A673 (cell line): ENCODE measurements around the gene PRDM1. TPM values are rescaled to one million over a fixed set of nuclear protein-coding genes. Genes with fewer than 3 reads are reported as not detected.

ENCODE experiments used
- BruUV-seq: library from RNA; stranded (reverse); fragments of 400-500 nt; replicated peaks from 2 replicates; lab custom pipeline; 2021; lab: Mats Ljungman, UMichigan
- CTCF ChIA-PET: fragments of 300-600 bp; sonication (Branson Sonifier 250); formaldehyde crosslinking; loops from one replicate; lab custom pipeline; 2022; ENCODE audit warnings: antibody characterized with exemption; lab: Charles Lee
- POLR2A ChIA-PET: fragments of 300-600 bp; sonication (Branson Sonifier 250); formaldehyde crosslinking; loops from one replicate; lab custom pipeline; 2022; ENCODE audit warnings: antibody characterized with exemption; ENCODE audit not compliant: low non-redundant PET; lab: Charles Lee
- DNase-seq: peaks from one replicate; pipeline ENCODE4 v3.0.0-alpha.2; 2015; ENCODE audit warnings: low spot score
- H3K27ac ChIP-seq: fragments of 200-600 bp; sonication (generic); 2 replicates; pipeline ENCODE4 v1.5.1; 2016; ENCODE audit warnings: mixed run types, low read depth, mild to moderate bottlenecking, mixed read lengths, antibody characterized with exemption, low read length; ENCODE audit not compliant: poor library complexity, severe bottlenecking
- H3K27me3 ChIP-seq: fragments of 200-600 bp; sonication (generic); replicated peaks from 2 replicates; pipeline ENCODE4 v1.6.1; 2017; ENCODE audit warnings: mixed run types, low read depth, mild to moderate bottlenecking, mixed read lengths, antibody characterized with exemption, low read length; ENCODE audit not compliant: insufficient read depth, poor library complexity
- H3K36me3 ChIP-seq: fragments of 200-600 bp; sonication (generic); 2 replicates; pipeline ENCODE4 v1.6.1; 2016; ENCODE audit warnings: mixed run types, mild to moderate bottlenecking, mixed read lengths, antibody characterized with exemption, low read length; ENCODE audit not compliant: insufficient read depth, poor library complexity, severe bottlenecking
- H3K4me1 ChIP-seq: fragments of 200-600 bp; sonication (generic); 2 replicates; pipeline ENCODE4 v1.6.1; 2017; ENCODE audit warnings: mixed run types, mild to moderate bottlenecking, mixed read lengths, antibody characterized with exemption, low read length; ENCODE audit not compliant: insufficient read depth, poor library complexity, severe bottlenecking
- H3K4me3 ChIP-seq: fragments of 200-600 bp; sonication (generic); 2 replicates; pipeline ENCODE4 v1.5.1; 2016; ENCODE audit warnings: low read depth, mixed run types, mild to moderate bottlenecking, mixed read lengths, low read length; ENCODE audit not compliant: poor library complexity, severe bottlenecking
- H3K9me3 ChIP-seq: fragments of 200-600 bp; sonication (generic); 2 replicates; pipeline ENCODE4 v1.6.1; 2016; ENCODE audit warnings: mixed run types, low read depth, mild to moderate bottlenecking, mixed read lengths, antibody characterized with exemption, low read length; ENCODE audit not compliant: poor library complexity, severe bottlenecking
- CTCF ChIP-seq: fragments of 300-800, 200-600 bp; sonication (generic); conservative IDR thresholded peaks from 2 replicates; pipeline ENCODE4 v1.5.1; 2017; ENCODE audit warnings: low read depth, mild to moderate bottlenecking, antibody characterized with exemption, low read length, moderate library complexity, mixed read lengths
- EZH2 ChIP-seq: fragments of 200-600 bp; sonication (generic); IDR thresholded peaks from 2 replicates; pipeline ENCODE4 v1.6.1; 2017; ENCODE audit warnings: borderline replicate concordance, low read depth, mild to moderate bottlenecking, mixed read lengths, antibody characterized with exemption, low read length; ENCODE audit not compliant: poor library complexity, severe bottlenecking
- intact Hi-C: fragments of 100-400 bp; cut with micrococcal nuclease; formaldehyde crosslinking; loops from one replicate; pipeline ENCODE4 v1.10.0; 2022; ENCODE audit not compliant: unreplicated experiment
- total RNA-seq: library from RNA; stranded (reverse); gene quantifications from 2 replicates; pipeline ENCODE4 v1.2.3, GENCODE V29; 2021

PRDM1 gene
- total RNA-seq, 1 experiment from 2014 or later: not detected

DNA sequence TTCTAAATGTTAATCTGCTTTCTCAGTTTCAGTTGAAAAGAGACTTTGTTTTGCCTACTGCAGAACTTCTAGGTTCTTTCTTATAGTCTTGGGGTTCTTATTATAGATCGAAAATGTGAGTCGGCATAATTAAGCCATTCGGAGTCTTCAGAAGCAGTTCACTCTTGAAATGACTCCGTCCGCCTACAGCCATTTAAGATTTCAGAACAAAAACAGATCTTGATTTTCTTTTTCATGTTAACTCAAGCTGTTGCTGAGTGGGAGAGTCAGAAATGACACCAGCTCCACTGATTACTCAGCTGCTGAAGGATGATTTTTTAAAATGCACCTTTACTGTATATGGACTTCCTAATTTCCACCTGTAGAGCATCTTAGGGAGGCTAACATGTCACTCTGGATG lies 15.9 kb downstream of the PRDM1 start:
- intact Hi-C loops: no loop called here
- H3K27ac ChIP-seq: no peak overlapping the region
- no TSS peak for BruUV-seq
- H3K4me1 ChIP-seq: peaks cover 8% of the 10 kb centered on the region
- H3K4me3 ChIP-seq: no peak overlapping the region
- DNase-seq: no peak
- no peak for TF ChIP-seq CTCF
- TF ChIP-seq EZH2: no peak
- POLR2A ChIA-PET: no interaction called here
- no peaks in the 10 kb centered on the region for H3K9me3 ChIP-seq
- CTCF ChIA-PET: no interaction called here
- no peaks in the 10 kb centered on the region for H3K27me3 ChIP-seq
- H3K36me3 ChIP-seq: no peaks in the 10 kb centered on the region

DNA sequence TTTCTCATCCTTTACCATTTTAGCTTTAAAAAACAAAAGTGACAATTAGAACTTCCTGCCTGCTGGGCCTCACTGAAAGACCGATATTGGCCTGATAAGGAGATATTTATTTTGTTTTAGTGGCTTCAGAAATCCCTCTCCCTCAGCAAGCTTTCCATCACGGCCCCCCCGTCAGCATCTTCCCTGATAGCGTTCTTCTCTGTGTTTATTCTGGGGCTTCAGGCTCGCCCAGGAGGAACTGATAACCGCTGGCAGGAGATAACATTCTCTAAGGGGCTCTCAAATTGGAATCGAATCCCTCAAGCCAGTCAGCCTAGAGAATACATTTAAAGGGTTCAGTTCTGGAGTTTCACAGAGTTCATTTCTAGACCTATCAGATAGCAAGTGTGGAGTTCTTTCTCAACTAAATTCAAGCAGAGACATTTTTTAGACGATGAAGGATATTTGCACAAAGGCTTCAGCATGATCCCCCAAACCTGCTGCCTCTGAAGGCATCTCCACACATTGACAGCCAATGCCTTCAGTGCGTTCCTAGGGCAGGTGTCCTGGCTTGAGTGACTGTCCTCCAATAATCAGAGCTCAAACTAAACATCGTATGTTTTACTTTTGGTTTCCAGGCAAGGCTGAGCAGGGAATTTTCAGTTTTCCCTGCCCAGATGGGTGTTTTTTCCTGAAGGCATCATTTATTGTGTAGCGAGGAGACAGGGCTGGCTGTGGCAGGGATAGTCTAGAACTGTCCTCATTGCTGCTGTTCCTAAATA lies 17.0 kb downstream of the PRDM1 start:
- Histone ChIP-seq H3K4me1 (peaks cover 5% of the 10 kb centered on the region), H3K9me3 (no peaks in the 10 kb centered on the region), H3K36me3 (no peaks in the 10 kb centered on the region), H3K4me3 (no peak overlapping the region), H3K27me3 (no peaks in the 10 kb centered on the region), H3K27ac (no peak overlapping the region)
- intact Hi-C loops: no loop called here
- DNase-seq: no peak
- no peak for TF ChIP-seq EZH2
- no peak for TF ChIP-seq CTCF
- CTCF ChIA-PET: no interaction called here
- no TSS peak for BruUV-seq
- POLR2A ChIA-PET: interaction anchor here (0.6 kb wide), 1 partner anchor 9 kb away, joined by 3 read pairs; no protein-coding TSS in a partner anchor

GRCh38 chr6:106103728-106104109 lies 17.6 kb downstream of the PRDM1 start:
- POLR2A ChIA-PET: no interaction called here
- intact Hi-C loops: no loop called here
- TF ChIP-seq EZH2 (no peak), CTCF (no peak)
- BruUV-seq: no TSS peak
- H3K4me3 ChIP-seq: no peak overlapping the region
- DNase-seq: no peak
- no peaks in the 10 kb centered on the region for H3K4me1 ChIP-seq
- H3K27me3 ChIP-seq: no peaks in the 10 kb centered on the region
- H3K27ac ChIP-seq: no peak overlapping the region
- CTCF ChIA-PET: no interaction called here
- no peaks in the 10 kb centered on the region for H3K36me3 ChIP-seq
- no peaks in the 10 kb centered on the region for H3K9me3 ChIP-seq
